CD4-positive, alpha-beta T cell treated with Interleukin-4 for 4 hours (primary cell): ENCODE measurements around the gene ADIRF.
"Not testable (repeated sequence)": the region's sequence is repeated elsewhere in the genome, so short reads cannot be mapped to it uniquely, and the experiment has no call there.

Source experiments
- DNase-seq: peaks from one replicate; pipeline ENCODE4 v3.0.0-alpha.2; 2020

ADIRF gene

DNA sequence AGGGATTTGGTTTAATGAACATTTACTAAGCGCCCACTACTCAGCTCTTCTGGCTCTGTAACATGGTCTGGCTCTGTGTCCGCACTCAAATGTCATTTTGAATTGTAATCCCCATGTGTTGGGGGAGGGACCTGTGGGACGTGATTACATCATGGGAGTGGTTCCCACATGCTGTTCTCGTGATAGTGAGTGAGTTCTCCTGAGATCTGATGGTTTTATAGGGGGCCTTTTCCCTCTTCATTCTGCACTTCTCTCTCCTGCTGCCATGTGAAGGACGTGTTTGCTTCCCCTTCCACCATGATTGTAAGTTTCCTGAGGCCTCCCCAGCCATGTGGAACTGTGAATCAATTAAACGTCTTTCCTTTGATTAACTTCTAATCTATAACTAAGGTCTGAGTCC, 12.7 kb downstream of the ADIRF start:
- not testable (repeated sequence) for DNase-seq

DNA sequence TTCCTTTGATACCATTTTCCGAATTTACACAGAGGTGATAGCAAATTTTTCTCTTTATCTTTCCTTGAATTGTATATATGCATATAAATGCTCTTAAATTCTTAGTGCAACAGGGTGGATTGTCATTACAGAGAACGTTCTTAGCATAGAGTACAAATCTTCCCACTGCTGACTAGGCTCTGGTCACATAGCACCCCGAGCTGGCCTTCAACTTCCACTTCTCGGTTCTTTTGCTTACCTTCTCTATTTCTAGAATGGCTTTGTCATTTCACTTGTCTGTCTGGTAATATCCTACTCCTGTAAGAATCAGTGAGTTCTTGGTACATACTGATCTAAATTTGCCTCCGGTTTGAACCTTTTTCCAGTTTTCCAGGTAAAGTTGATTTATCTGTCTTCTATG, 13.4 kb downstream of the ADIRF start:
- DNase-seq, result no peak

- not testable (repeated sequence) for DNase-seq
Measured at GRCh38 chr10:86984498-86984897, 16.2 kb downstream of the ADIRF start.

DNA sequence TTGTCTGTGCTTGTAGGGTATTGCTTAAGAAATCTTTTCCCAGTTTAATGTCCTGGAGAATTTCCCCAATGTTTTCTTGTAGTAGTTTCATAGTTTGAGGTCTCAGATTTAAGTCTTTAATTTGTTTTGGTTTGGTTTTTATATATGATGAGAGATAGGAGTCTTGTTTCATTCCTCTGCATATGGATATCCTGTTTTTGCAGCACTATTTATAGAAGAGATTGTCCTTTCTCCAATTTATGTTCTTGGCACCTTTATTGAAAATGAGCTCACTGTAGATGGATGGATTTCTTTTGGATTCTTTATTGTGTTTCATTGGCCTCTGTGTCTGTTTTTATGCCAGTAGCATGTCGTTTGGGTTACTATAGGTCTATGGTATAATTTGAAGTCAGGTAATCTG, 20.2 kb downstream of the ADIRF start:
- no peak for DNase-seq

DNA sequence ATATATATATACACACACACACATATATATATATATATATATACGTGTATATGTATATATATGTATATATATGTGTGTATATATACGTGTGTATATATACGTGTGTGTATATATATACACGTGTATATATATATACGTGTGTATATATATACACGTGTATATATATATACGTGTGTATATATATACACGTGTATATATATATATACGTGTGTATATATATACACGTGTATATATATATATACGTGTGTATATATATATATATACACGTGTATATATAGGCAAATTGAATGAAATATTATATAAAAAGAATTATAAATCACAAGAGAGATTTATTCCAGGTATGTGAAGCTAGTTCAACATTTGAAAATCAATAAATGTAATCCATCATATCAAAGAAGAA, 23.1 kb downstream of the ADIRF start:
- DNase-seq, result not testable (repeated sequence)

- no peak for DNase-seq
Measured at GRCh38 chr10:86992456-86992855, 24.2 kb downstream of the ADIRF start.

- no peak for DNase-seq
Measured at GRCh38 chr10:86992929-86993328, 24.6 kb downstream of the ADIRF start.

DNA sequence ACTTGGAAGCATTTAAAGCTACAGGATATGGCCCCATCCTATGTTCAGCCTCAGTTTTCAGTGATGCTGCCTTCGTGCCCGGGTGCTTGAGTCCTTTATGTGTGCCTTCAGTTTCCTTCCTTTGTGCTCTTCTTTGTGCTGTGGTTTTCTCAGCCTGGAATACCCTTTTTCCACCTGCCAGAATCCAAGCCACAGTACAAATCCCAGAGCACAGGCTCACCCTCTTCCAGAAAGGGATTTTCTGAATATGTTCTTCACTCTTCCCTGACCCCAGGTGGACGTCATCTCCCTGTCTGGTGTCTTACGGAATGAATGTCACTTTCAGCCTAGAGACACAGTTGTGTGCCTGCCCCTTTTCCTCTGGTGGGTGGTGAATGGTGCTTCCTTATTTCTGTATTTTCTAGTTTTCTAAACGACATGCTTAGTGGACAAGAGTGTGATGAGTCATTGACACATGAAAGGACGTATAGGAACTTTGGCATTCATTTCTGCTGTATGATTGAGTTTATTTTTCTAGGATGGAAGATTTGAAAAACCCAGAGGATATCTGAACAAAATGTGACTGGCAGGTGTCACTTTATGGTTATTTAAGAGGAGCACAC, 31.6 kb downstream of the ADIRF start:
- not testable (repeated sequence) for DNase-seq

GRCh38 chr10:87000491-87000890, 32.2 kb downstream of the ADIRF start:
- DNase-seq, result no peak

- DNase-seq, result not testable (repeated sequence)
Measured at GRCh38 chr10:87007124-87007523, 38.8 kb downstream of the ADIRF start.

DNA sequence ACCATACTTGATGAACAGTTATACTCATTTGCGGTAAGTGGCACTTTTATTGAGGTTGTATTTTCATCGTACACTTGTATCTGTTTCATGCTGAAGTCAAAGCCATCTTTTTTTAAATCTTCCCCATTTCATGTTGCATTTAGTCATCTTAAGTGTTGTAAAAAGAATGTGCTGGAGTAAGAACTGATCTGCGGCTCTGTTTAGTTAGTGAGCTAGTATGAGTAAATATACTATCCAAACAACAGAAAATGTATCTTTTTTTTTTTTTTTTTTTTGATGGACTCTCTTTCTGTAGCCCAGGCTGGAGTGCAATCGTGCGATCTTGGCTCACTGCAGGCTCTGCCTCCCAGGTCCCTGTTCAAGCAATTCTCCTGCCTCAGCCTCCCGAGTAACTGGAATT, 39.4 kb downstream of the ADIRF start:
- DNase-seq, result not testable (repeated sequence)

GRCh38 chr10:87008303-87008702, 40.0 kb downstream of the ADIRF start:
- DNase-seq, result not testable (repeated sequence)

GRCh38 chr10:87009134-87009696, 40.9 kb downstream of the ADIRF start:
- not testable (repeated sequence) for DNase-seq

- not testable (repeated sequence) for DNase-seq
Measured at GRCh38 chr10:87013528-87013927, 45.2 kb downstream of the ADIRF start.

GRCh38 chr10:87014986-87015716, 46.9 kb downstream of the ADIRF start:
- DNase-seq, result not testable (repeated sequence)

- DNase-seq, result not testable (repeated sequence)
Measured at GRCh38 chr10:87018127-87018526, 49.8 kb downstream of the ADIRF start.

DNA sequence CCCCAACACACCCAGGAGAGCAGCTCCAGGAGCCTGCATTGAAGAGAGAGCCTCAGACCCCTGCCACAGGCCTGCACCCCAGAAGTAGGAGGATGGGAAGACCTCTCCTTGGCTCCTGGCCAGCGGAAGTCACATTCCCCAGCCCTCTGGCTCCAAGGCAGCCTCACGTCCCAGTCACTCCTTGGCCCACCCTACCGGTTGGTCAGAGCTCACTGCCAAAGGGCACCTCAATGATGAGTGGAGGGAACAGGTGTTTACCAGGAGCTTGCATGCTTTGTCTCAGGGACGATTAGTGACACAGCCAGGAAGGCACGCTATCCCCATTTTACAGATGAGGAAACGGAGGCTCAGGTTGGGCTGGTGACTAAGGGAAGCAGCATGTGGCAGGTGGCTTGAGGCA, 50.8 kb downstream of the ADIRF start:
- DNase-seq, result not testable (repeated sequence)

DNA sequence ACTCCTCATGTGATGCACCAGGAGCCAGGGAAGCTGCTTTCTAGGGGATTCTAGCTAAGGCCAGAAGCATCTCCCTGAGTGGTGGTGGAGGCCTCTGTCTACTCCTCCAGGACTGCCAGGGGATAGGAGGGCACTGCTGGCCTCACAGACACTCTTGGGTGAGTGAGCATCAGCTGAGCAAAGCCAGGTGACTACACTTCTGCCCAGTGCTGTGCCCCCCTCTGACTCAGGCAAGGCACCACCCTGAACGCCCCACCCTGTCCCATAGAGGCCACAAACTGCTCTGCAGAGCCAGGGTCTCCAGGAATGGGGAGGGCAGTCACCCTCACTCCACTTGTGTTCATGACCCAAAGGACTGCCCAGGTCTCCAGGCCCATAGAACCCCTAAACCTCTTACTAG, 51.2 kb downstream of the ADIRF start:
- not testable (repeated sequence) for DNase-seq

GRCh38 chr10:87020056-87020455, 51.8 kb downstream of the ADIRF start, which contains the start of gene FAM25A:
FAM25A (plus strand) TSS chr10:87020294; CDS start chr10:87020325, 31 bp downstream.
- DNase-seq, result not testable (repeated sequence)
